CD8-positive, alpha-beta memory T cell (primary cell): ENCODE measurements around the gene POPDC3. TPM values are rescaled to one million over a fixed set of nuclear protein-coding genes. Genes with fewer than 3 reads are reported as not detected.
"Not testable (repeated sequence)": the region's sequence is repeated elsewhere in the genome, so short reads cannot be mapped to it uniquely, and the experiment has no call there.

Source experiments
- CTCF ChIA-PET: fragments of 350-600 bp; sonication (Branson Sonifier 250); formaldehyde crosslinking; loops from one replicate; lab custom pipeline; 2021; ENCODE audit warnings: antibody characterized with exemption; lab: Charles Lee
- POLR2A ChIA-PET: fragments of 350-600 bp; sonication (Branson Sonifier 250); formaldehyde crosslinking; loops from one replicate; lab custom pipeline; 2021; ENCODE audit warnings: antibody characterized with exemption; lab: Charles Lee
- DNase-seq, 5 donors: peaks; one replicate each; pipeline versions ENCODE4 v3.0.0 to v3.0.0-alpha.2; 2020 to 2022; ENCODE audit warnings: mixed read lengths in 1 of 5
- H3K27ac ChIP-seq: one replicate; pipeline ENCODE4 v1.7.0; 2013; ENCODE audit warnings: low read depth, mild to moderate bottlenecking, low read length, moderate library complexity
- H3K27me3 ChIP-seq: 2 replicates; pipeline ENCODE4 v1.7.0; 2013; ENCODE audit warnings: low read length, mild to moderate bottlenecking; ENCODE audit not compliant: insufficient read depth, poor library complexity, severe bottlenecking
- H3K36me3 ChIP-seq: 2 replicates; pipeline ENCODE4 v1.7.0; 2013; ENCODE audit warnings: mild to moderate bottlenecking, low read length, moderate library complexity; ENCODE audit not compliant: insufficient read depth
- H3K4me1 ChIP-seq: 2 replicates; pipeline ENCODE4 v1.7.0; 2013; ENCODE audit warnings: mild to moderate bottlenecking, low read length, moderate library complexity; ENCODE audit not compliant: insufficient read depth
- H3K4me3 ChIP-seq: 2 replicates; pipeline ENCODE4 v1.7.0; 2013; ENCODE audit warnings: mild to moderate bottlenecking, low read length
- H3K9me3 ChIP-seq: 2 replicates; pipeline ENCODE4 v1.7.0; 2013; ENCODE audit warnings: mild to moderate bottlenecking, low read length
- H3K27ac Mint-ChIP-seq, 8 donors: one replicate each; pipeline ENCODE4 v1.8.0; 2020 to 2021; ENCODE audit warnings: mixed read lengths in 8 of 8, mild to moderate bottlenecking in 6 of 8, inconsistent platforms in 3 of 8, moderate library complexity in 3 of 8
- H3K27me3 Mint-ChIP-seq, 2 donors: one replicate each; pipeline ENCODE4 v1.8.0; 2020 to 2021; ENCODE audit warnings: mixed read lengths in 2 of 2, mild to moderate bottlenecking in 1 of 2, moderate library complexity in 1 of 2
- H3K36me3 Mint-ChIP-seq, 3 donors: one replicate each; pipeline ENCODE4 v1.8.0; 2020 to 2021; ENCODE audit warnings: mixed read lengths in 3 of 3, inconsistent platforms in 1 of 3, mild to moderate bottlenecking in 1 of 3
- H3K4me1 Mint-ChIP-seq, 3 donors: one replicate each; pipeline ENCODE4 v1.8.0; 2020 to 2021; ENCODE audit warnings: mixed read lengths in 3 of 3, inconsistent platforms in 1 of 3, mild to moderate bottlenecking in 1 of 3
- H3K4me3 Mint-ChIP-seq, 7 donors: one replicate each; pipeline ENCODE4 v1.8.0; 2020 to 2021; ENCODE audit warnings: mixed read lengths in 7 of 7, mild to moderate bottlenecking in 6 of 7, moderate library complexity in 4 of 7, inconsistent platforms in 2 of 7
- H3K9me3 Mint-ChIP-seq, 5 donors: one replicate each; pipeline ENCODE4 v1.8.0; 2020 to 2022; ENCODE audit warnings: mixed read lengths in 5 of 5, mild to moderate bottlenecking in 3 of 5, moderate library complexity in 2 of 5, inconsistent platforms in 1 of 5
- polyA plus RNA-seq: library from polyadenylated mRNA; unstranded; fragments of 300-500 nt; fragmentation: Illumina TruSeq; gene quantifications from one replicate; pipeline ENCODE4 v1.2.3, GENCODE V29; 2021
- total RNA-seq, 2 experiments: library from RNA; stranded (reverse); gene quantifications; one replicate each; pipeline ENCODE4 v1.2.3, GENCODE V29; 2021

POPDC3 gene
- total and polyA plus RNA-seq, 3 experiments from 2014 or later = not detected

GRCh38 chr6:105178110-105178509 lies 1.7 kb downstream of the POPDC3 start:
- no peak overlapping the region for H3K4me3 Mint-ChIP-seq

GRCh38 chr6:105177556-105177955 lies 2.3 kb downstream of the POPDC3 start:
- peaks cover 0 to 14% (median 2%) of the 10 kb centered on the region in 3 donors for H3K4me1 Mint-ChIP-seq
- CTCF ChIA-PET = no interaction called here
- no peaks in the 10 kb centered on the region for H3K9me3 ChIP-seq
- H3K27me3 Mint-ChIP-seq = peaks cover 30 to 59% of the 10 kb centered on the region in 2 donors
- H3K9me3 Mint-ChIP-seq = no peaks in the 10 kb centered on the region
- POLR2A ChIA-PET = no interaction called here
- H3K4me3 ChIP-seq = no peak overlapping the region
- H3K27me3 ChIP-seq = no peaks in the 10 kb centered on the region
- H3K4me1 ChIP-seq = no peaks in the 10 kb centered on the region
- H3K36me3 Mint-ChIP-seq = no peaks in the 10 kb centered on the region
- no peak overlapping the region for H3K27ac ChIP-seq
- H3K27ac Mint-ChIP-seq = no peak overlapping the region
- no peaks in the 10 kb centered on the region for H3K36me3 ChIP-seq
- DNase-seq = no peak
- H3K4me3 Mint-ChIP-seq = no peak overlapping the region

More at GRCh38 chr6:105178110-105178509, 1.7 kb downstream of the POPDC3 start:
- Mint-ChIP-seq H3K36me3 (no peaks in the 10 kb centered on the region), H3K9me3 (no peaks in the 10 kb centered on the region), H3K27me3 (peaks cover 31 to 61% of the 10 kb centered on the region in 2 donors), H3K4me1 (peaks cover 0 to 14% (median 2%) of the 10 kb centered on the region in 3 donors), H3K27ac (no peak overlapping the region)
- no peaks in the 10 kb centered on the region for H3K27me3 ChIP-seq
- H3K9me3 ChIP-seq = no peaks in the 10 kb centered on the region
- H3K4me3 ChIP-seq = no peak overlapping the region
- H3K4me1 ChIP-seq = no peaks in the 10 kb centered on the region
- no peak for DNase-seq
- CTCF ChIA-PET = no interaction called here
- POLR2A ChIA-PET = no interaction called here
- no peak overlapping the region for H3K27ac ChIP-seq
- no peaks in the 10 kb centered on the region for H3K36me3 ChIP-seq

GRCh38 chr6:105174512-105174911 lies 5.3 kb downstream of the POPDC3 start:
- CTCF ChIA-PET = no interaction called here
- H3K36me3 ChIP-seq = no peaks in the 10 kb centered on the region
- H3K27me3 Mint-ChIP-seq = peaks cover 24 to 48% of the 10 kb centered on the region in 2 donors
- H3K4me1 ChIP-seq = no peaks in the 10 kb centered on the region
- no peak overlapping the region for H3K27ac Mint-ChIP-seq
- H3K27me3 ChIP-seq = no peaks in the 10 kb centered on the region
- H3K9me3 Mint-ChIP-seq = no peaks in the 10 kb centered on the region
- no peak for DNase-seq
- H3K4me3 ChIP-seq = no peak overlapping the region
- H3K27ac ChIP-seq = no peak overlapping the region
- no peaks in the 10 kb centered on the region for H3K36me3 Mint-ChIP-seq
- H3K4me3 Mint-ChIP-seq = no peak overlapping the region
- POLR2A ChIA-PET = no interaction called here
- H3K9me3 ChIP-seq = no peaks in the 10 kb centered on the region
- H3K4me1 Mint-ChIP-seq = peaks cover 0 to 5% (median 0%) of the 10 kb centered on the region in 3 donors

GRCh38 chr6:105172515-105172914 lies 7.3 kb downstream of the POPDC3 start:
- H3K4me3 ChIP-seq, H3K4me1 ChIP-seq, H3K36me3 ChIP-seq, H3K4me3 Mint-ChIP-seq, POLR2A ChIA-PET, DNase-seq, H3K36me3 Mint-ChIP-seq, H3K27ac Mint-ChIP-seq, H3K27me3 ChIP-seq, H3K9me3 Mint-ChIP-seq, H3K4me1 Mint-ChIP-seq, H3K9me3 ChIP-seq, H3K27ac ChIP-seq, CTCF ChIA-PET: not testable (repeated sequence)
- peaks cover 20 to 44% of the 10 kb centered on the region in 2 donors for H3K27me3 Mint-ChIP-seq

- no peak overlapping the region for H3K27ac Mint-ChIP-seq
- no peaks in the 10 kb centered on the region for H3K27me3 ChIP-seq
- no peaks in the 10 kb centered on the region for H3K9me3 Mint-ChIP-seq
- H3K4me3 ChIP-seq = no peak overlapping the region
- no peaks in the 10 kb centered on the region for H3K9me3 ChIP-seq
- H3K27ac ChIP-seq = no peak overlapping the region
- H3K4me3 Mint-ChIP-seq = no peak overlapping the region
- peaks cover 19 to 46% of the 10 kb centered on the region in 2 donors for H3K27me3 Mint-ChIP-seq
- DNase-seq = no peak
- no peaks in the 10 kb centered on the region for H3K4me1 ChIP-seq
- ChIA-PET POLR2A (no interaction called here), CTCF (no interaction called here)
- H3K36me3 ChIP-seq = no peaks in the 10 kb centered on the region
- no peaks in the 10 kb centered on the region for H3K36me3 Mint-ChIP-seq
- no peaks in the 10 kb centered on the region for H3K4me1 Mint-ChIP-seq
Measured at GRCh38 chr6:105170059-105170458, 9.8 kb downstream of the POPDC3 start.

GRCh38 chr6:105167914-105168313 lies 11.9 kb downstream of the POPDC3 start:
- Histone ChIP-seq H3K27me3 (peaks cover 5% of the 10 kb centered on the region), H3K4me1 (no peaks in the 10 kb centered on the region), H3K36me3 (no peaks in the 10 kb centered on the region), H3K4me3 (no peak overlapping the region), H3K9me3 (no peaks in the 10 kb centered on the region), H3K27ac (no peak overlapping the region)
- Mint-ChIP-seq H3K4me1 (no peaks in the 10 kb centered on the region), H3K27me3 (peaks cover 22 to 46% of the 10 kb centered on the region in 2 donors), H3K4me3 (no peak overlapping the region), H3K36me3 (no peaks in the 10 kb centered on the region), H3K27ac (no peak overlapping the region), H3K9me3 (no peaks in the 10 kb centered on the region)
- ChIA-PET CTCF (no interaction called here), POLR2A (no interaction called here)
- no peak for DNase-seq

- H3K27me3 ChIP-seq = peaks cover 5% of the 10 kb centered on the region
- no peak overlapping the region for H3K27ac Mint-ChIP-seq
- no peaks in the 10 kb centered on the region for H3K4me1 ChIP-seq
- H3K9me3 Mint-ChIP-seq = no peaks in the 10 kb centered on the region
- no peak overlapping the region for H3K4me3 Mint-ChIP-seq
- no peak overlapping the region for H3K27ac ChIP-seq
- H3K27me3 Mint-ChIP-seq = peaks cover 18 to 40% of the 10 kb centered on the region in 2 donors
- no peaks in the 10 kb centered on the region for H3K36me3 ChIP-seq
- H3K4me3 ChIP-seq = no peak overlapping the region
- H3K36me3 Mint-ChIP-seq = no peaks in the 10 kb centered on the region
- no peak for DNase-seq
- H3K9me3 ChIP-seq = no peaks in the 10 kb centered on the region
- ChIA-PET POLR2A (no interaction called here), CTCF (no interaction called here)
- H3K4me1 Mint-ChIP-seq = no peaks in the 10 kb centered on the region
Measured at GRCh38 chr6:105164418-105164817, 15.4 kb downstream of the POPDC3 start.

- Mint-ChIP-seq H3K27ac (no peak overlapping the region), H3K27me3 (peaks cover 13 to 38% of the 10 kb centered on the region in 2 donors), H3K9me3 (no peaks in the 10 kb centered on the region), H3K4me1 (no peaks in the 10 kb centered on the region), H3K36me3 (no peaks in the 10 kb centered on the region), H3K4me3 (no peak overlapping the region)
- ChIA-PET CTCF (no interaction called here), POLR2A (no interaction called here)
- H3K27ac ChIP-seq = no peak overlapping the region
- no peak overlapping the region for H3K4me3 ChIP-seq
- no peaks in the 10 kb centered on the region for H3K4me1 ChIP-seq
- no peaks in the 10 kb centered on the region for H3K9me3 ChIP-seq
- no peaks in the 10 kb centered on the region for H3K36me3 ChIP-seq
- H3K27me3 ChIP-seq = peaks cover 5% of the 10 kb centered on the region
- DNase-seq = no peak
Measured at GRCh38 chr6:105163183-105163582, 16.6 kb downstream of the POPDC3 start.

- CTCF ChIA-PET = no interaction called here
Measured at GRCh38 chr6:105162377-105162776, 17.4 kb downstream of the POPDC3 start.

More at GRCh38 chr6:105162377-105162776, 17.4 kb downstream of the POPDC3 start:
- Histone ChIP-seq H3K27me3 (peaks cover 5% of the 10 kb centered on the region), H3K27ac (no peak overlapping the region), H3K9me3 (no peaks in the 10 kb centered on the region), H3K36me3 (no peaks in the 10 kb centered on the region), H3K4me3 (no peak overlapping the region), H3K4me1 (no peaks in the 10 kb centered on the region)
- Mint-ChIP-seq H3K9me3 (no peaks in the 10 kb centered on the region), H3K27ac (no peak overlapping the region), H3K36me3 (no peaks in the 10 kb centered on the region), H3K4me1 (no peaks in the 10 kb centered on the region), H3K4me3 (no peak overlapping the region), H3K27me3 (peaks cover 11 to 33% of the 10 kb centered on the region in 2 donors)
- no peak for DNase-seq
- POLR2A ChIA-PET = no interaction called here
